ENCODE results near the gene NINJ1. TPM values are rescaled to one million over a fixed set of nuclear protein-coding genes. Genes with fewer than 3 reads are reported as not detected.

Gene NINJ1
- polyA plus RNA-seq, 1 of the 3 experiments (the other 2 are of a cell fraction): 31.7 TPM

GRCh38 chr9:93076101-93076791 lies 57.8 kb downstream of the NINJ1 start:
- no peak overlapping the region for H2AFZ ChIP-seq (ENCODE audit: low read depth)
- no peak overlapping the region for H3K27ac ChIP-seq (ENCODE audit: low read depth in 2 of 2, low read length in 1 of 2)
- no peaks in the 10 kb centered on the region for H3F3A ChIP-seq (replicated peaks; ENCODE audit: insufficient read depth)
- peaks cover 0 to 24% of the 10 kb centered on the region in 2 experiments; a peak in 1 of 4 replicates for H3K4me1 ChIP-seq (ENCODE audit: control insufficient read depth in 1 of 2, insufficient read depth in 2 of 2, low read depth in 1 of 2, low read length in 1 of 2)
- H3K9me2 ChIP-seq: no peaks in the 10 kb centered on the region
- H3K4me2 ChIP-seq: no peak overlapping the region
- H3K4me3 ChIP-seq (ENCODE audit: low read depth in 2 of 2, low read length in 1 of 2): no peak overlapping the region
- H3K36me3 ChIP-seq (replicated peaks in 1 of 2; ENCODE audit: control insufficient read depth in 1 of 2, insufficient read depth in 2 of 2, low read length in 1 of 2): no peaks in the 10 kb centered on the region
- no peaks in the 10 kb centered on the region for H4K20me1 ChIP-seq (ENCODE audit: insufficient read depth)
- no peak for DNase-seq
- no peaks in the 10 kb centered on the region for H3K27me3 ChIP-seq (ENCODE audit: insufficient read depth)
- ChIA-PET POLR2A (no interaction called here), CTCF (interaction anchor here (1.4 kb wide), 1 partner anchor 33 kb away, joined by 4 read pairs; no protein-coding TSS in a partner anchor)
- H3K9ac ChIP-seq: no peak overlapping the region
- no peaks in the 10 kb centered on the region for H3K9me3 ChIP-seq
- 83% methylated on average over 12 of the region's 12 CpGs for WGBS (ENCODE audit: low lambda C conversion rate)
- H3K79me2 ChIP-seq (ENCODE audit: insufficient read depth): no peaks in the 10 kb centered on the region
- TF ChIP-seq TEAD4 (IDR thresholded peaks at IDR 0.05; ENCODE audit: borderline replicate concordance, insufficient read depth) (no peak), GABPA (IDR thresholded peaks at IDR 0.05; ENCODE audit: low read depth) (no peak), NFIC (IDR thresholded peaks at IDR 0.05; ENCODE audit: borderline replicate concordance) (no peak), ELF1 (IDR thresholded peaks at IDR 0.05) (no peak), USF1 (IDR thresholded peaks at IDR 0.05; ENCODE audit: borderline replicate concordance, low read depth) (no peak), MEF2A (IDR thresholded peaks at IDR 0.05; ENCODE audit: borderline replicate concordance, low read depth) (no peak), REST (IDR thresholded peaks at IDR 0.05; ENCODE audit: low read depth, low read length) (no peak), RFX5 (IDR thresholded peaks at IDR 0.05; ENCODE audit: low read length) (no peak), SIN3A (IDR thresholded peaks at IDR 0.05; ENCODE audit: borderline replicate concordance, low read depth, low read length) (no peak), CHD2 (IDR thresholded peaks at IDR 0.05; ENCODE audit: low read length, partially characterized antibody) (no peak), CTCF (IDR thresholded peaks at IDR 0.05) (no peak), GATA2 (CRISPR knock-in tag; IDR thresholded peaks at IDR 0.05) (no peak), JUND (IDR thresholded peaks at IDR 0.05) (no peak), MAX (IDR thresholded peaks at IDR 0.05; ENCODE audit: low read depth) (no peak), TCF12 (IDR thresholded peaks at IDR 0.05) (no peak), FOXM1 (IDR thresholded peaks at IDR 0.05; ENCODE audit: low read depth) (no peak), RXRA (IDR thresholded peaks at IDR 0.05; ENCODE audit: borderline replicate concordance, low read depth) (no peak), PBX3 (IDR thresholded peaks at IDR 0.05) (no peak), POLR2AphosphoS5 (IDR thresholded peaks at IDR 0.05; ENCODE audit: low read depth, low read length) (no peak), FOXJ3 (CRISPR knock-in tag; IDR thresholded peaks at IDR 0.05) (no peak)

Measured in SK-N-SH (cell line).